HK-2 (cell line): ENCODE results near the gene DVL1.
"Not testable (repeated sequence)": the region's sequence is repeated elsewhere in the genome, so short reads cannot be mapped to it uniquely, and the experiment has no call there.

Experiments
- DNase-seq: peaks from one replicate; pipeline ENCODE4 v3.0.0-alpha.2; 2018; ENCODE audit not compliant: unreplicated experiment

DVL1 gene

GRCh38 chr1:1326075-1326605 is 23.1 kb downstream of the DVL1 start:
- no peak for DNase-seq

DNA sequence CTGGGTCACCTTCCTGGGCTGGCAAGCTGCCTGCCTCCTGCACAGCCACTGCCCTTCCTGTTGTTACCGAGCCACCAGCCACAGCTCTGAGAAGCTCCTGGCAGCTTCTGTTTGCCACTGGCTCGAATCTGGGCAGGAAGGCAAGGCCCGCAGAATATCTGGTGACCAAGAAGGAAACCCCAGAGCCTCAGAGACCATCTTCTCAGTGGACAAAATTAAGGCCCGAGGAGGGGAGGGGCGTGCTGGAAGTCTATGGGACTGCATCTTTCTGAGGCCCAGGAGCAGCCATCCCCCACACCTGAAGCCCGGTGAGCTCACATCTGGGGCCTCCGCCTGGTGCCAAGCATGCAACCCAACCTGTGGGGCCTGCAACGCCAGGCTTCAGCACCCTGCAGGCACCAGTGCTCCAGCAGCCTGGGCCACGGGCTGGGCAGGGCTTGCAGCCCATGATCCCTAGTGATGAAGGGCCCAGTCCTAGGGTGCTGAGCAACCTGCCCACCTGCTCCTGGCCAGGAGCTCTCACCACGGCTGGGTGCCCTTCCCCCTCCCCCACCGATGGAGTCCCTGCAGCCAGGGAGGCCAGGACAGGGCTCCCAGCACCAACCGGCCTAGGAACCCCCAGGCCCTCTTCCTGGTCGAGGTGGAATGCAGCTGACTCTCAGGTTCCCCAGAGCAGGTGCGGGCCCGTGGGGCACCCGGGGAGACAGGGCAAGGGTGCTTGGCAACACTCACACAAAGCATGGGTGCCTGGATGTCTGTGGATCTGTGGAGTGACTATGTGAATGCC is 23.7 kb downstream of the DVL1 start:
- DNase-seq, result no peak

DNA sequence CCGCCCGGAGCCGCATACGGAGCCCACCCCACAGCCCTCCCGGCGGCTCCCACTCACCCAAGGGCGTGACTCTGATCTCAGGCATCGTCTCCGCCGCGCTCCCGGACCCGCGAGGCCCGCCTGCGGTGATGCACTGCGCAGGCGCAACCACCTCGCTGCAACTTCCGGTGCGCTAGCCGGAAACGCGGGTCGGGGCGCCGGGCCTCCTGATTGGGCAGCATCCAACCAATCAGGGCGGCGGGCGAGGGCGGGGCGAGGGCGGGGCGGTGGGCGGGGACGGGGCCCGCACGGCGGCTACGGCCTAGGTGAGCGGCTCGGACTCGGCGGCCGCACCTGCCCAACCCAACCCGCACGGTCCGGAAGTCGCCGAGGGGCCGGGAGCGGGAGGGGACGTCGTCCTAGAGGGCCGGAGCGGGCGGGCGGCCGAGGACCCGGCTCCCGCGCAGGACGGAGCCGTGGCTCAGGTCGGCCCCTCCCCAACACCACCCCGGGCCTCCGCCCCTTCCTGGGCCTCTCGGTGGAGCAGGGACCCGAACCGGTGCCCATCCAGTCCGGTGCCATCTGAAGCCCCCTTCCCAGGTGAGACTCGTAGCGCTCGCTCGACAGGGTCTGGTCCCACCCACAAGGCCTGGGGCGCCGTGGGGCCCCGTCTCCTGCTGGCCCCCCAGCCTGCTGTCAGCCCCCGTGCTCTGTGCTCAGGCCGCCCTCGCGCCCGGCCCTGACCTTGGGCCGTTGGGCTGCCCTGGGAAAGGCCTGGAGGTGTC is 24.5 kb downstream of the DVL1 start, which contains the start of the genes CPTP and INTS11:
Gene CPTP, plus strand, starts transcription at position 279 of the 764 bp plus-strand sequence. CDS start 2,109 bp downstream, outside the sequence.
Gene INTS11, minus strand, starts transcription at position 137 of the 764 bp plus-strand sequence. Its CDS starts 52 bp downstream, at position 85.
- peak; percentile 97 for DNase-seq

DNA sequence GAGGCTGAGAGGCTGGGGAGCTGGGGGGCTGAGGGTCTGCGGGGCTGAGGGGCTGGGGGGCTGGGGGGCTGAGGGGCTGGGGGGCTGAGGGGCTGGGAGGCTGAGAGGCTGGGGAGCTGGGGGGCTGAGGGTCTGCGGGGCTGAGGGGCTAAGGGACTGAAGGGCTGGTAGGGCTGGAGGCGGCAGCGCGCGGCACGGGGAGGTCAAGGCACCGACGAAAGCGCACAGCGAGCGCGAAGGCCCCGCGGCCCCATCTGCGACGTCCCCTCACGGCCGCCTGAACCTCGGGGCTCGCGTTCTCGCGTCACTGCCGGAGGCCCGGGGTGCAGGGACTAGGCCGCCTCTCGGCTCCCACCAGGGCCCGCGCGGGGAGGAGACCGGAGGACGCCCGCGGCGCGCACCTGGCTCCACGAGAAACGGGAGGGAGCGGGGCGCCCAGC is 25.1 kb downstream of the DVL1 start:
- no peak for DNase-seq

- no peak for DNase-seq
Measured at GRCh38 chr1:1322952-1323351, 26.3 kb downstream of the DVL1 start.

DNA sequence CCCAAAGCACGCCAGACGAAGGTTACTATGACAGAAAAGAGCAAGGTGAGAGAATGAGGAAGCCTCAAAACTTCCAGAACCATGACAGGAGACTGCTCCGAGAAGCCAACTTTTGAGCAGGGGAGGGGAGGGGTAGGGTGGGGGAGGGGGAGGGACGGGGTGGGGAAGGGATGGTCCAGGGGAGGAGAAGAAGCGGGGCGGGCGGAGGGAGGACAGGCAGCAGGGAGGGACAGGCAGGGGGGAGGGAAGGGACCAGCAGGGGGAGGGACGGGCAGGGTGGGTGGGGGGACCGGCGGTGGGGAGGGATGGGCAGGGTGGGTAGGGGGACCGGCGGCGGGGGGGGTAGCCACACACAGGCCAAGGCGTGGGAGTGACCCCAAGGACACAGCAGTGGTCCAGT is 26.8 kb downstream of the DVL1 start:
- no peak for DNase-seq

DNA sequence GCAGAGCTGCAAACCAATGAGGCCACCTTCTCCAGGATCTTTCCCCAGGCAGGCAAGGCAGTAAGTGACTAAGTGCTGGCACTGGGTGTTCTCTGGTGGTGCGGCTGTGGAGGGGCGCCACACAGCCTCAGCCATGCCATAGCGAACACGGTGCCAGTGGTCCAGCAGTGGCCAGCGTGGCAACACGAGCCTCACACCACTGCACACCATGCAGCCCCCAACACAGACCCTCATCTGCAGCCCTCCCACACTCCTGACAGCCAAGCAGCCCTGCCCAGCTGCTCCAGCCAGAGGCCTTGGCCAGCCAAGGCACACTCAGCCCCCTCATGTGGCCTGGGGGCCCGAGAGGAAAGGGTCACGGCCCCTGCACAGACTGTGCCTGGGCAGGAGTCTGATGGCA is 27.7 kb downstream of the DVL1 start:
- no peak for DNase-seq

- no peak for DNase-seq
Measured at GRCh38 chr1:1320666-1321448, 28.4 kb downstream of the DVL1 start.

- DNase-seq, result no peak
Measured at GRCh38 chr1:1319646-1319941, 29.6 kb downstream of the DVL1 start.

DNA sequence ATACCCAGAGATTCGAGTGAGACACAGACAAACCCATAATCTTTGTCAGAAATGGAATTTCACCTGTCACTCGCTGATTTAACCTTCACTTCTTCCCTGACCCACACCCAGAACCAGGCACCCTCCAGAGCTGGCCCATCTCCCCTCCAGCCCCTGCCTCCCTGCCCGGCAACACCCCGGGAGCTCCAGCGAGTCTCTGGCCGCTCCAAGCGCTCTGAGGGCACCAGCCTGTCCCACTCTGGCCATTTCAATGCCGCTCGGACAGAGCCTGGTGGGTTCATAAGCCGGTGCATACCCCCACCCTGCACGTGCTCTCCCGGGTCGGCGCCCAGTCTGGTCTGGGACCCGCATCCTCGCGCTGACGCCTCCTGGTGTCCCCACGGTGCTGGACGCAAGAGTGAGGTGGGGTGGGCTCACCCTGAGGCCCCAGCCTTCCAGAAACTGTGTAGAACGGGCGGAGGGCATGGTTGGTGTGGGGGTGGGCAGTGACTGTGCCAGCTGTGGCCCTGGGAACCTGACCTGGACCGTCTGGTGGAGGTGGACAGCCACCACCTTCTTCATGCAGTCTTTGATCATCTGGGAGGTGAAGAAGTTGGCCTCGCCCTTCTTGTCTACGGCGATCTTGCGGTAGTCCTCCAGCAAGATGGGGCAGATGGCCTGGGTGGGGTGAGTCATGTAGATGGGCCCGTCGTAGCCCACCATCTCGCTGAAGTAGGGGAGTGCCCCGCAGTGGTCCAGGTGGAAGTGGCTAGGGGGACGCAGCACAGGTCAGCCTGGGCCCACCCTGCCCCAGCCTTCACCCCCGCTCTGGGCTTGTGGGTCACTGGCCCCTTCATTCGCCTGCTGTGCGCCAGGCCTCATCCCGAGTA is 30.2 kb downstream of the DVL1 start:
- no peak for DNase-seq

- DNase-seq, result peak; percentile 75
Measured at GRCh38 chr1:1318131-1318652, 31.0 kb downstream of the DVL1 start.

- no peak for DNase-seq
Measured at GRCh38 chr1:1317420-1317819, 31.8 kb downstream of the DVL1 start.

DNA sequence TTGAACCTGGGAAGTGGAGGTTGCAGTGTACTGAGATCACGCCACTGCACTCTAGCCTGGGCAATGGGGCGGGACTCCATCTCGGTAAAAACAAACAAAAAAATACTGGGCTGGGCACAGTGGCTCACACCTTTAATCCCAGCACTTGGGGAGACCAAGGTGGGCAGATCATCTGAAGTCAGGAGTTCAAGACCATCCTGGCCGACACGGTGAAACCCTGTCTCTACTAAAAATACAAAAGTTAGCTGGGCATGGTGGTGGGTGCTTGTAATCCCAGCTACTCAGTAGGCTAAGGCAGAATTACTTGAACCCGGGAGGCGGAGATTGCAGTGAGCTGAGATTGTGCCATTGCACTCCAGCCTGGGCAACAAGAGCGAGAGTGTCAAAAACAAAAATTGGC is 33.0 kb downstream of the DVL1 start:
- DNase-seq, result not testable (repeated sequence)

GRCh38 chr1:1315435-1315954 is 33.7 kb downstream of the DVL1 start:
- no peak for DNase-seq

GRCh38 chr1:1314678-1315335 is 34.4 kb downstream of the DVL1 start:
- DNase-seq, result no peak

GRCh38 chr1:1314237-1314586 is 35.0 kb downstream of the DVL1 start:
- DNase-seq, result no peak

DNA sequence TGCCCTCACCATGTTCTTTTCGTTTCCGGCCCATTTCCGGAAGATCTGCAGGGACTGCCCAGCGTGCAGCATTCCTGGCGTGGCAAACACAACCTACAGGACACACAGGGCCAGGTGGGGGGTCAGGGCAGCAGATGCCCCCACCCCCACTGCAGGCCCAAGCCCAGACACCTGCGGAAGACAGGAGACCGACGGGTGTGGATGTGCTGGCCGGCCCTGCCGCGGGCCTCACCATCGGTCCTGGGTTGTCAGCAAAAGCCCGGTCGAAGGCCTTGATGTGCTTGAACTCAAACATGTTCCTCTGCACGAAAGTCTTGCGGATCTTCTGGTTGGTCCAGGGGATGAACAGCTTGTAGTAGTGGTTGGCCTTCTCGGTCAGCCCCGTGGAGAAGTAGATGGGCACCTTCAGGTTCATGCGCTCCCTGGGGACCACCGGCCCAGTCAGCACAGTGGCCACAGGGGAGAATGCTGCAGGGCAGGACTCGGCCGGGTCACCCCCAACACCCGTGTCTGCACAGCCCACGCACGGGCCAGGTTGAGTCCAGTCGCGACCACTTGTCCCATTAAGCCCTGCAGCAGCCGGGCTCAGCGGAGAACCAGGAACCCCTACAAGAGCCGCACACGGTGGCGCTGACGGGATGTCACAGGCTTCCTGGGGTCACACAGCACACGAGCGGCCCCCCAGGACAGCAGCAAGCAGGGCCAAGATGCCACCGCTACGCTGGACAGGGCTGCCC is 35.5 kb downstream of the DVL1 start:
- DNase-seq, result no peak

GRCh38 chr1:1312450-1313314 is 36.5 kb downstream of the DVL1 start:
- no peak for DNase-seq
